SK-N-SH (cell line): ENCODE results near the gene DCAF8. TPM values are rescaled to one million over a fixed set of nuclear protein-coding genes. Genes with fewer than 3 reads are reported as not detected.

ENCODE experiments used
- CTCF ChIA-PET: fragments of 300-600, 350-600 bp; formaldehyde crosslinking; extraction: SDS; loops from one replicate; lab custom pipeline; 2021; lab: Yijun Ruan, JAX
- POLR2A ChIA-PET: fragments of 350-600 bp; sonication (Branson Sonifier 250); formaldehyde crosslinking; extraction: SDS; loops from one replicate; lab custom pipeline; 2020; ENCODE audit warnings: antibody characterized with exemption, inconsistent platforms; lab: Yijun Ruan, JAX
- DNase-seq: peaks from one replicate; pipeline ENCODE4 v3.0.0; 2012
- H2AFZ ChIP-seq: fragments of 200-600 bp; sonication (generic); 2 replicates; pipeline ENCODE4 v1.8.1; 2016; ENCODE audit warnings: antibody characterized with exemption, mild to moderate bottlenecking, low read depth
- H3F3A ChIP-seq: fragments of 200-600 bp; sonication (generic); replicated peaks from 2 replicates; pipeline ENCODE3; 2016; ENCODE audit warnings: antibody characterized with exemption, mild to moderate bottlenecking; ENCODE audit not compliant: insufficient read depth
- H3K27ac ChIP-seq, 2 experiments: fragments of 200-500 bp in 1 of 2; fragments of 200-600 bp in 1 of 2; sonication (Bioruptor generic) in 1 of 2; sonication (generic), shearing (Covaris generic) in 1 of 2; 2 replicates each; pipeline versions ENCODE4 v1.5.1 to v1.6.1; 2014 to 2016; ENCODE audit warnings: low read depth in 2 of 2, inconsistent platforms in 1 of 2, low read length in 1 of 2, mild to moderate bottlenecking in 1 of 2, mixed read lengths in 1 of 2
- H3K27me3 ChIP-seq: fragments of 200-600 bp; sonication (generic), shearing (Covaris generic); 2 replicates; pipeline ENCODE4 v1.6.1; 2016; ENCODE audit warnings: mixed run types; ENCODE audit not compliant: insufficient read depth
- H3K36me3 ChIP-seq, 2 experiments: fragments of 200-500 bp in 1 of 2; fragments of 200-600 bp in 1 of 2; sonication (Bioruptor generic) in 1 of 2; sonication (generic) in 1 of 2; replicated peaks in 1 of 2; 2 replicates each; pipeline versions ENCODE3 to v1.5.1; 2014 to 2016; ENCODE audit warnings: low read length in 1 of 2, mild to moderate bottlenecking in 1 of 2; ENCODE audit not compliant: insufficient read depth in 2 of 2, control insufficient read depth in 1 of 2
- H3K4me1 ChIP-seq, 2 experiments: fragments of 200-500 bp in 1 of 2; fragments of 200-600 bp in 1 of 2; sonication (Bioruptor generic) in 1 of 2; sonication (generic), shearing (Covaris generic) in 1 of 2; 2 replicates each; pipeline versions ENCODE4 v1.5.1 to v1.6.1; 2014 to 2016; ENCODE audit warnings: low read depth in 1 of 2, low read length in 1 of 2, mixed run types in 1 of 2; ENCODE audit not compliant: insufficient read depth in 2 of 2, control insufficient read depth in 1 of 2
- H3K4me2 ChIP-seq: fragments of 200-600 bp; sonication (generic), shearing (Covaris generic); 2 replicates; pipeline ENCODE4 v1.6.1; 2017; ENCODE audit warnings: mixed run types
- H3K4me3 ChIP-seq, 2 experiments: fragments of 200-500 bp in 1 of 2; fragments of 200-600 bp in 1 of 2; sonication (Bioruptor generic) in 1 of 2; sonication (generic), shearing (Covaris generic) in 1 of 2; 2 replicates each; pipeline versions ENCODE4 v1.5.1 to v1.8.1; 2014 to 2016; ENCODE audit warnings: low read depth in 2 of 2, inconsistent platforms in 1 of 2, low read length in 1 of 2, mild to moderate bottlenecking in 1 of 2, mixed read lengths in 1 of 2, moderate library complexity in 1 of 2
- H3K79me2 ChIP-seq: fragments of 200-600 bp; sonication (generic); 2 replicates; pipeline ENCODE4 v1.8.1; 2017; ENCODE audit warnings: mild to moderate bottlenecking; ENCODE audit not compliant: insufficient read depth
- H3K9ac ChIP-seq: fragments of 200-600 bp; sonication (generic); 2 replicates; pipeline ENCODE4 v1.6.1; 2017; ENCODE audit warnings: mixed run types
- H3K9me2 ChIP-seq: fragments of 200-600 bp; sonication (generic); 2 replicates; pipeline ENCODE4 v1.6.1; 2017; ENCODE audit warnings: mixed run types
- H3K9me3 ChIP-seq: fragments of 200-600 bp; sonication (generic); 2 replicates; pipeline ENCODE4 v1.6.1; 2017; ENCODE audit warnings: mixed run types, mild to moderate bottlenecking, moderate library complexity
- H4K20me1 ChIP-seq: fragments of 200-600 bp; sonication (generic); 2 replicates; pipeline ENCODE4 v1.6.1; 2017; ENCODE audit warnings: mild to moderate bottlenecking, mixed run types; ENCODE audit not compliant: insufficient read depth
- CHD2 ChIP-seq: fragments of 150-350 bp; IDR thresholded peaks from 2 replicates; pipeline ENCODE4 v1.6.1; 2018; ENCODE audit warnings: low read length; ENCODE audit not compliant: partially characterized antibody
- ELF1 ChIP-seq: IDR thresholded peaks from 2 replicates; pipeline ENCODE4 v1.4.0; 2012
- EP300 ChIP-seq, 2 experiments: IDR thresholded peaks; 2 replicates each; pipeline versions ENCODE4 v1.4.0 to v1.6.1; 2012; ENCODE audit warnings: borderline replicate concordance in 1 of 2, low read depth in 1 of 2, low read length in 1 of 2
- EZH2phosphoT487 ChIP-seq: fragments of 200-600 bp; sonication (generic); IDR thresholded peaks from 2 replicates; pipeline ENCODE4 v1.6.1; 2017; ENCODE audit warnings: low read depth, mixed run types, mild to moderate bottlenecking, antibody characterized with exemption, moderate library complexity, borderline replicate concordance
- FOXJ3 ChIP-seq: sonication (generic); formaldehyde crosslinking; IDR thresholded peaks from 2 replicates; pipeline ENCODE4 v1.5.1; 2020; ENCODE audit warnings: mild to moderate bottlenecking, missing genetic modification reagents
- FOXM1 ChIP-seq: IDR thresholded peaks from 2 replicates; pipeline ENCODE4 v1.4.0; 2012; ENCODE audit warnings: low read depth, mild to moderate bottlenecking
- GABPA ChIP-seq: IDR thresholded peaks from 2 replicates; pipeline ENCODE4 v1.4.0; 2012; ENCODE audit warnings: low read depth, mild to moderate bottlenecking
- GATA2 ChIP-seq: sonication (generic); formaldehyde crosslinking; IDR thresholded peaks from 2 replicates; pipeline ENCODE4 v1.5.0; 2020; ENCODE audit warnings: mild to moderate bottlenecking, missing genetic modification reagents
- JUND ChIP-seq: IDR thresholded peaks from 2 replicates; pipeline ENCODE4 v1.4.0; 2012
- NRF1 ChIP-seq: IDR thresholded peaks from 2 replicates; pipeline ENCODE4 v1.6.1; 2012; ENCODE audit warnings: low read depth, mild to moderate bottlenecking, low read length
- RAD21 ChIP-seq: IDR thresholded peaks from 2 replicates; pipeline ENCODE4 v1.6.1; 2012; ENCODE audit warnings: mild to moderate bottlenecking, low read length
- RCOR1 ChIP-seq: fragments of 150-350 bp; IDR thresholded peaks from 2 replicates; pipeline ENCODE4 v1.6.1; 2017; ENCODE audit warnings: antibody characterized with exemption, low read length
- RFX5 ChIP-seq: IDR thresholded peaks from 2 replicates; pipeline ENCODE4 v1.6.1; 2012; ENCODE audit warnings: mild to moderate bottlenecking, improper control_type of control experiment, low read length
- RXRA ChIP-seq: IDR thresholded peaks from 2 replicates; pipeline ENCODE4 v1.4.0; 2012; ENCODE audit warnings: low read depth, mild to moderate bottlenecking, borderline replicate concordance
- SMC3 ChIP-seq: IDR thresholded peaks from 2 replicates; pipeline ENCODE4 v1.6.1; 2012; ENCODE audit warnings: low read depth, low read length, improper control_type of control experiment
- TCF12 ChIP-seq: IDR thresholded peaks from 2 replicates; pipeline ENCODE4 v1.4.0; 2012
- WGBS: methylation state at CpG from one replicate; pipeline ENCODE4 v1.1.6; 2017; ENCODE audit warnings: low lambda C conversion rate; 5-methylcytosine and 5-hydroxymethylcytosine counted together
- polyA plus RNA-seq, 3 experiments: library from polyadenylated mRNA; depleted of rRNA; stranded (reverse); fragments of >200 nt; gene quantifications; 2 replicates each; pipeline ENCODE4 v1.2.3, GENCODE V29; 2012
- TF ChIP-seq, protein P1 (sequence below): IDR thresholded peaks from 2 replicates; pipeline ENCODE4; 2012
- TF ChIP-seq, protein P2 (sequence below): fragments of 200-600 bp; sonication (generic); IDR thresholded peaks from 2 replicates; pipeline ENCODE4 v1.6.1; 2017; ENCODE audit warnings: antibody characterized with exemption, mild to moderate bottlenecking, moderate library complexity
- TF ChIP-seq, protein P3 (sequence below): IDR thresholded peaks from 2 replicates; pipeline ENCODE4 v1.4.0; 2012; ENCODE audit warnings: low read depth
- TF ChIP-seq, protein P4 (sequence below): IDR thresholded peaks from 2 replicates; pipeline ENCODE4 v1.6.1; 2012; ENCODE audit warnings: mild to moderate bottlenecking, low read depth, low read length, moderate library complexity

DCAF8 gene
- polyA plus RNA-seq, 1 of the 3 experiments (the other 2 are of a cell fraction) = 108 TPM

DNA sequence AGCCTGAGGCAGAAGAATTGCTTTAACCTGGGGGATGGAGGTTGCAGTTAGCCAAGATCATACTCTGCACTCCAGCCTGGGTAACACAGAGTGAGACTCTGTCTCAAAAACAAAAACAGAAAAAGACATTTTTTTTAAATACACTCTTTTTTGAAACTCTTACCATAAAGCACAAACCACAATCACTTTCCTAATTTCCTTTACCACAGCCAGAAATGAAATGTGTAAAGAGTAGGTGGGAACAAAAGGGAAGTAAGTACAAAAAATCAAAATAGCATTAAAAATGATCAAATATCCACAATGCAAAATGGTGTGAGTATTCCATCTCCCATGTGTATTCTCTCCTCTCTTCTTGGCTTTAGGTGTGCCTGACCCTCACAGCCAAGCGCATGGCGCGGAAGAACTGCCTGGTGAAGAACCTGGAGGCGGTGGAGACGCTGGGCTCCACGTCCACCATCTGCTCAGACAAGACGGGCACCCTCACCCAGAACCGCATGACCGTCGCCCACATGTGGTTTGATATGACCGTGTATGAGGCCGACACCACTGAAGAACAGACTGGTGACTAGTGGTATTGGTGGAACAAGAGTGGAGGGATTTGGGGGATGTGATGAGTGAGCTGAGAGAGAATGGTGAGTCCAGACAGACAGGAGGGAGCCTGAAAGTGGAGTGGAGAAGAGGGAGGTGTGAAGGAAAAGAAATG lies 96.0 kb downstream of the DCAF8 start:
- H3K36me3 ChIP-seq = no peaks in the 10 kb centered on the region
- no peak for TF ChIP-seq EP300 (IDR thresholded peaks at IDR 0.05; ENCODE audit: borderline replicate concordance in 1 of 2, low read depth in 1 of 2, low read length in 1 of 2)
- TF ChIP-seq FOXM1 = no peak
- TF ChIP-seq EZH2phosphoT487 = no peak
- TF ChIP-seq FOXJ3 = no peak
- TF ChIP-seq RCOR1 = no peak
- no peak for TF ChIP-seq TCF12
- no peak for TF ChIP-seq RAD21
- TF ChIP-seq CHD2 = no peak
- TF ChIP-seq SMC3 = no peak
- TF ChIP-seq JUND = no peak
- no peak for TF ChIP-seq RFX5
- TF ChIP-seq GABPA = no peak
- TF ChIP-seq, protein P1, sequence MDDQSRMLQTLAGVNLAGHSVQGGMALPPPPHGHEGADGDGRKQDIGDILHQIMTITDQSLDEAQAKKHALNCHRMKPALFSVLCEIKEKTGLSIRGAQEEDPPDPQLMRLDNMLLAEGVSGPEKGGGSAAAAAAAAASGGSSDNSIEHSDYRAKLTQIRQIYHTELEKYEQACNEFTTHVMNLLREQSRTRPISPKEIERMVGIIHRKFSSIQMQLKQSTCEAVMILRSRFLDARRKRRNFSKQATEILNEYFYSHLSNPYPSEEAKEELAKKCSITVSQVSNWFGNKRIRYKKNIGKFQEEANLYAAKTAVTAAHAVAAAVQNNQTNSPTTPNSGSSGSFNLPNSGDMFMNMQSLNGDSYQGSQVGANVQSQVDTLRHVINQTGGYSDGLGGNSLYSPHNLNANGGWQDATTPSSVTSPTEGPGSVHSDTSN = no peak
- no peak for TF ChIP-seq ELF1
- TF ChIP-seq, protein P2, sequence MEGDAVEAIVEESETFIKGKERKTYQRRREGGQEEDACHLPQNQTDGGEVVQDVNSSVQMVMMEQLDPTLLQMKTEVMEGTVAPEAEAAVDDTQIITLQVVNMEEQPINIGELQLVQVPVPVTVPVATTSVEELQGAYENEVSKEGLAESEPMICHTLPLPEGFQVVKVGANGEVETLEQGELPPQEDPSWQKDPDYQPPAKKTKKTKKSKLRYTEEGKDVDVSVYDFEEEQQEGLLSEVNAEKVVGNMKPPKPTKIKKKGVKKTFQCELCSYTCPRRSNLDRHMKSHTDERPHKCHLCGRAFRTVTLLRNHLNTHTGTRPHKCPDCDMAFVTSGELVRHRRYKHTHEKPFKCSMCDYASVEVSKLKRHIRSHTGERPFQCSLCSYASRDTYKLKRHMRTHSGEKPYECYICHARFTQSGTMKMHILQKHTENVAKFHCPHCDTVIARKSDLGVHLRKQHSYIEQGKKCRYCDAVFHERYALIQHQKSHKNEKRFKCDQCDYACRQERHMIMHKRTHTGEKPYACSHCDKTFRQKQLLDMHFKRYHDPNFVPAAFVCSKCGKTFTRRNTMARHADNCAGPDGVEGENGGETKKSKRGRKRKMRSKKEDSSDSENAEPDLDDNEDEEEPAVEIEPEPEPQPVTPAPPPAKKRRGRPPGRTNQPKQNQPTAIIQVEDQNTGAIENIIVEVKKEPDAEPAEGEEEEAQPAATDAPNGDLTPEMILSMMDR = no peak
- TF ChIP-seq, protein P3, sequence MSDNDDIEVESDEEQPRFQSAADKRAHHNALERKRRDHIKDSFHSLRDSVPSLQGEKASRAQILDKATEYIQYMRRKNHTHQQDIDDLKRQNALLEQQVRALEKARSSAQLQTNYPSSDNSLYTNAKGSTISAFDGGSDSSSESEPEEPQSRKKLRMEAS = no peak
- no peak for TF ChIP-seq NRF1
- no peak for TF ChIP-seq RXRA
- TF ChIP-seq, protein P4, sequence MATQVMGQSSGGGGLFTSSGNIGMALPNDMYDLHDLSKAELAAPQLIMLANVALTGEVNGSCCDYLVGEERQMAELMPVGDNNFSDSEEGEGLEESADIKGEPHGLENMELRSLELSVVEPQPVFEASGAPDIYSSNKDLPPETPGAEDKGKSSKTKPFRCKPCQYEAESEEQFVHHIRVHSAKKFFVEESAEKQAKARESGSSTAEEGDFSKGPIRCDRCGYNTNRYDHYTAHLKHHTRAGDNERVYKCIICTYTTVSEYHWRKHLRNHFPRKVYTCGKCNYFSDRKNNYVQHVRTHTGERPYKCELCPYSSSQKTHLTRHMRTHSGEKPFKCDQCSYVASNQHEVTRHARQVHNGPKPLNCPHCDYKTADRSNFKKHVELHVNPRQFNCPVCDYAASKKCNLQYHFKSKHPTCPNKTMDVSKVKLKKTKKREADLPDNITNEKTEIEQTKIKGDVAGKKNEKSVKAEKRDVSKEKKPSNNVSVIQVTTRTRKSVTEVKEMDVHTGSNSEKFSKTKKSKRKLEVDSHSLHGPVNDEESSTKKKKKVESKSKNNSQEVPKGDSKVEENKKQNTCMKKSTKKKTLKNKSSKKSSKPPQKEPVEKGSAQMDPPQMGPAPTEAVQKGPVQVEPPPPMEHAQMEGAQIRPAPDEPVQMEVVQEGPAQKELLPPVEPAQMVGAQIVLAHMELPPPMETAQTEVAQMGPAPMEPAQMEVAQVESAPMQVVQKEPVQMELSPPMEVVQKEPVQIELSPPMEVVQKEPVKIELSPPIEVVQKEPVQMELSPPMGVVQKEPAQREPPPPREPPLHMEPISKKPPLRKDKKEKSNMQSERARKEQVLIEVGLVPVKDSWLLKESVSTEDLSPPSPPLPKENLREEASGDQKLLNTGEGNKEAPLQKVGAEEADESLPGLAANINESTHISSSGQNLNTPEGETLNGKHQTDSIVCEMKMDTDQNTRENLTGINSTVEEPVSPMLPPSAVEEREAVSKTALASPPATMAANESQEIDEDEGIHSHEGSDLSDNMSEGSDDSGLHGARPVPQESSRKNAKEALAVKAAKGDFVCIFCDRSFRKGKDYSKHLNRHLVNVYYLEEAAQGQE = no peak
- TF ChIP-seq GATA2 = no peak
- H2AFZ ChIP-seq = no peak overlapping the region
- H4K20me1 ChIP-seq = no peaks in the 10 kb centered on the region
- no peaks in the 10 kb centered on the region for H3K9me3 ChIP-seq
- H3K4me1 ChIP-seq = no peaks in the 10 kb centered on the region
- H3K4me3 ChIP-seq = no peak overlapping the region
- no peaks in the 10 kb centered on the region for H3K9me2 ChIP-seq
- no peak overlapping the region for H3K27ac ChIP-seq
- H3K9ac ChIP-seq = no peak overlapping the region
- no peak for DNase-seq
- H3K79me2 ChIP-seq = no peaks in the 10 kb centered on the region
- CTCF ChIA-PET = interaction anchor here (1.2 kb wide), 1 partner anchor 65 kb away, joined by 3 read pairs; no protein-coding TSS in a partner anchor
- H3K27me3 ChIP-seq = peaks cover 10% of the 10 kb centered on the region; the same call in 1 of the 2 replicates
- POLR2A ChIA-PET = no interaction called here
- 56% methylated on average over 12 of the region's 12 CpGs for WGBS
- no peak overlapping the region for H3K4me2 ChIP-seq
- H3F3A ChIP-seq = no peaks in the 10 kb centered on the region

Other genes starting within 250 kb of the DCAF8 start
- gene PIGM, start 230.6 kb downstream of the DCAF8 start, polyA plus RNA-seq (2012; rRNA removed) = 4.0 and 5.1 TPM in 2 replicates
- 0.03 TPM in 1 of 2 replicates, not detected in the other for gene KCNJ10, start 192.4 kb downstream of the DCAF8 start, polyA plus RNA-seq (2012; rRNA removed)
- 0.02 and 0.05 TPM in 2 replicates for gene KCNJ9, start 181.0 kb downstream of the DCAF8 start, polyA plus RNA-seq (2012; rRNA removed)
- 67.9 and 70.7 TPM in 2 replicates for gene IGSF8, start 163.9 kb downstream of the DCAF8 start, polyA plus RNA-seq (2012; rRNA removed)
- 0.07 and 0.10 TPM in 2 replicates for gene ATP1A2, start 146.8 kb downstream of the DCAF8 start, polyA plus RNA-seq (2012; rRNA removed)
- gene ATP1A4, start 110.9 kb downstream of the DCAF8 start, polyA plus RNA-seq (2012; rRNA removed) = not detected in 2 replicates
- 0.08 and 0.18 TPM in 2 replicates for gene CASQ1, start 72.0 kb downstream of the DCAF8 start, polyA plus RNA-seq (2012; rRNA removed)
- 322 and 382 TPM in 2 replicates for gene PEA15, start 57.2 kb downstream of the DCAF8 start, polyA plus RNA-seq (2012; rRNA removed)
- 31.4 and 52.1 TPM in 2 replicates for gene PEX19, start 22.6 kb upstream of the DCAF8 start, polyA plus RNA-seq (2012; rRNA removed)
- 91.4 and 122 TPM in 2 replicates for gene COPA, start 80.7 kb upstream of the DCAF8 start, polyA plus RNA-seq (2012; rRNA removed)
- 165 and 226 TPM in 2 replicates for gene NCSTN, start 80.8 kb upstream of the DCAF8 start, polyA plus RNA-seq (2012; rRNA removed)
- gene NHLH1, start 104.5 kb upstream of the DCAF8 start, polyA plus RNA-seq (2012; rRNA removed) = 0.16 and 0.18 TPM in 2 replicates
- 13.4 and 17.5 TPM in 2 replicates for gene VANGL2, start 138.0 kb upstream of the DCAF8 start, polyA plus RNA-seq (2012; rRNA removed)